ENCODE measurements around the gene NTSR1. TPM values are rescaled to one million over a fixed set of nuclear protein-coding genes. Genes with fewer than 3 reads are reported as not detected.

The NTSR1 gene
- total RNA-seq, 1 donor from 2014 or later: not detected

- Mint-ChIP-seq H3K4me1 (peaks cover 8% of the 10 kb centered on the region), H3K4me3 (no peak overlapping the region), H3K27me3 (peaks cover 11% of the 10 kb centered on the region), H3K27ac (no peak overlapping the region), H3K36me3 (ENCODE audit: low read depth) (no peaks in the 10 kb centered on the region), H3K9me3 (no peaks in the 10 kb centered on the region)
- DNase-seq: no peak
- ChIA-PET CTCF (no interaction called here), POLR2A (no interaction called here)
- intact Hi-C loops (cut with micrococcal nuclease): no loop called here
- TF ChIP-seq CTCF (IDR thresholded peaks at IDR 0.05): no peak
- no peak for ATAC-seq (ENCODE audit: low read depth)
Measured at GRCh38 chr20:62686869-62687830, 21.5 kb upstream of the NTSR1 start.

- H3K4me1 Mint-ChIP-seq: peaks cover 8% of the 10 kb centered on the region
- no peaks in the 10 kb centered on the region for H3K9me3 Mint-ChIP-seq
- ATAC-seq (ENCODE audit: low read depth) (no peak), DNase-seq (no peak)
- H3K4me3 Mint-ChIP-seq: no peak overlapping the region
- peaks cover 17% of the 10 kb centered on the region for H3K27me3 Mint-ChIP-seq
- H3K27ac Mint-ChIP-seq: no peak overlapping the region
- no peaks in the 10 kb centered on the region for H3K36me3 Mint-ChIP-seq (ENCODE audit: low read depth)
- TF ChIP-seq CTCF (IDR thresholded peaks at IDR 0.05): no peak
- POLR2A ChIA-PET: no interaction called here
- intact Hi-C loops (cut with micrococcal nuclease): no loop called here
- CTCF ChIA-PET: no interaction called here
Measured at GRCh38 chr20:62688083-62688482, 20.6 kb upstream of the NTSR1 start.

- ATAC-seq (ENCODE audit: low read depth) (no peak), DNase-seq (no peak)
- TF ChIP-seq CTCF (IDR thresholded peaks at IDR 0.05): no peak
- Mint-ChIP-seq H3K27ac (no peak overlapping the region), H3K36me3 (ENCODE audit: low read depth) (no peaks in the 10 kb centered on the region), H3K4me3 (no peak overlapping the region), H3K27me3 (peaks cover 20% of the 10 kb centered on the region), H3K9me3 (no peaks in the 10 kb centered on the region), H3K4me1 (peaks cover 8% of the 10 kb centered on the region)
- ChIA-PET CTCF (no interaction called here), POLR2A (no interaction called here)
- intact Hi-C loops (cut with micrococcal nuclease): no loop called here
Measured at GRCh38 chr20:62688855-62689460, 19.7 kb upstream of the NTSR1 start.

DNA sequence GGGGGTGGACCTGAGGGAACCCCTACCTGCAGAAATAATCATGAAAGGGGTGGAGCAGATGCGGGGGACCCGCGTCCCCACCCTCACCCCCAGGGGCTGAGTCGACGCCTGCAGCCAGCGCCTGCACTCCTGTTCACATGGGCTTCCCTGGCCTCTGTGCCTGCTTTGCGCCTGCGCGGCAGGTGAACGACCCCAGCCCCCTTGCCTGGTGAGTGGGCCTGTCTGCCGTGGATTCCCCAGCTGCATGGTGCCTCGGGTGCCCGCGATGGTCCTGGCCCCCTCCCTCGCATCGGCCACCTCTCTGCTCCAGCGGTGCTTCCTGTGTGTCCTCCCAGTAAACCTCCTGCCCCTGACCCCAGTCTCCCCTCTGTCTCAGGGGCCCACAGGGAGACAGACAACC, 18.8 kb upstream of the NTSR1 start:
- ChIA-PET POLR2A (no interaction called here), CTCF (no interaction called here)
- Mint-ChIP-seq H3K27ac (no peak overlapping the region), H3K36me3 (ENCODE audit: low read depth) (no peaks in the 10 kb centered on the region), H3K9me3 (no peaks in the 10 kb centered on the region), H3K4me3 (no peak overlapping the region), H3K27me3 (peaks cover 20% of the 10 kb centered on the region), H3K4me1 (peaks cover 8% of the 10 kb centered on the region)
- ATAC-seq (ENCODE audit: low read depth) (no peak), DNase-seq (no peak)
- TF ChIP-seq CTCF (IDR thresholded peaks at IDR 0.05): no peak
- intact Hi-C loops (cut with micrococcal nuclease): loop anchor here (10.0 kb wide), 1 partner anchor 65 kb away; no protein-coding TSS in a partner anchor

DNA sequence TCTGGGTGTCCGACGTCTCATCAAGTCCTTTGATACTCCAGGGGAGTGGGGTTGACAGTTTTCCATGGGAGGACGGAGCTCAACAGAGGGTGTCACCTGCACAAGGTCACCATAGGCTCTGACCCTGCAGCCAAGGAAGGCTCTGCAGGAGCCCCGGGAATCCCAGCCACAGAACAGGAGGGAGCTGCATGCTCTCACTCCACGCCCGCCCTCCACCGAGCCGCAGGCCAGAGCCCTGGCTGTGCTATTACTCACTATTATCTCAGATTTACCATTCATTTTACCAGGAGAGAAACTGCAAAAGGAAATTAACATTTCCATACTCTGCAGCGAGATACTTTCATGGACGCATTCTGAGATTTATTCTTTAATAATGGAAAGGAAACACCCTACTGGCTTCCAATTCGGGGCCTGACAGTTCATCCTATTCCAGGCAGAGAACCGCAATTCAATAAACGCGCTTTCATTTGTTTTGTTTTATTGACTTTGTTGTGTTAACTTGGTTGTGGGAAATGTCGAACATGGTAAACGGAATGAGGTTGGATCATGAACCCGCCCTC, 18.3 kb upstream of the NTSR1 start:
- DNase-seq (no peak), ATAC-seq (ENCODE audit: low read depth) (no peak)
- peaks cover 8% of the 10 kb centered on the region for H3K4me1 Mint-ChIP-seq
- no peak overlapping the region for H3K4me3 Mint-ChIP-seq
- intact Hi-C loops (cut with micrococcal nuclease): loop anchor here (10.0 kb wide), 1 partner anchor 64 kb away; no protein-coding TSS in a partner anchor
- no peak for TF ChIP-seq CTCF (IDR thresholded peaks at IDR 0.05)
- POLR2A ChIA-PET: no interaction called here
- H3K9me3 Mint-ChIP-seq: no peaks in the 10 kb centered on the region
- no peaks in the 10 kb centered on the region for H3K36me3 Mint-ChIP-seq (ENCODE audit: low read depth)
- CTCF ChIA-PET: no interaction called here
- peaks cover 20% of the 10 kb centered on the region for H3K27me3 Mint-ChIP-seq
- no peak overlapping the region for H3K27ac Mint-ChIP-seq
